ENCODE data around the gene ZNF496. TPM values are rescaled to one million over a fixed set of nuclear protein-coding genes. Genes with fewer than 3 reads are reported as not detected.
A peak's percentile ranks its signal among the peaks of the same experiment; 100 is the strongest.

Gene ZNF496
- total and polyA plus RNA-seq, 2 of the 4 experiments (the other 2 are of a cell fraction), result 11.7 to 16.2 TPM

GRCh38 chr1:247295746-247296145, 35.9 kb downstream of the ZNF496 start (continued):
- TF ChIP-seq RCOR1 (IDR thresholded peaks at IDR 0.05; ENCODE audit: insufficient replicate concordance, low read length) (no peak), POLR2A (IDR thresholded peaks at IDR 0.05; ENCODE audit: low read depth, low read length) (no peak), MAFK (IDR thresholded peaks at IDR 0.05; ENCODE audit: low read depth, low read length) (no peak), CHD1 (IDR thresholded peaks at IDR 0.05; ENCODE audit: low read depth, low read length) (no peak), NFE2L2 (IDR thresholded peaks at IDR 0.05; ENCODE audit: low read depth, low read length) (no peak), CEBPB (IDR thresholded peaks at IDR 0.05; ENCODE audit: low read depth, low read length) (no peak)

- peaks cover 18% of the 10 kb centered on the region for H3K36me3 ChIP-seq (ENCODE audit: control insufficient read depth, insufficient read depth, low read length)
- H3K9me1 ChIP-seq (ENCODE audit: insufficient read depth, low read length), result peaks cover 8% of the 10 kb centered on the region; the same call in 1 of the 2 replicates
- H3K79me1 ChIP-seq (ENCODE audit: low read depth in 1 of 2, low read length in 2 of 2), result no peaks in the 10 kb centered on the region
- ChIA-PET POLR2A (ENCODE audit: unreplicated experiment) (no interaction called here), CTCF (no interaction called here)
- no peak overlapping the region for H2AK5ac ChIP-seq (ENCODE audit: low read depth, low read length)
- DNase-seq (peak; percentile 58), ATAC-seq (ENCODE audit: low read depth) (peak; percentile 35)
- intact Hi-C loops (cut with micrococcal nuclease), result loop anchor here (10.0 kb wide), 1 partner anchor 190 kb away; the partner anchor contains the start of gene ZNF669
- no TSS peak for BruUV-seq (replicated peaks)
- H3K4ac ChIP-seq (ENCODE audit: low read depth, low read length), result no peak overlapping the region
- no peak overlapping the region for H2BK120ac ChIP-seq (ENCODE audit: low read depth, low read length)
- no peak overlapping the region for H3K18ac ChIP-seq (ENCODE audit: low read depth, low read length)
- H3K27ac ChIP-seq (ENCODE audit: insufficient read depth, low read length), result no peak overlapping the region
- H4K5ac ChIP-seq (ENCODE audit: low read depth, low read length), result no peak overlapping the region
- dilution Hi-C loops (cut with HindIII; ENCODE audit: low sequenced_read_pairs, unreplicated experiment), result no loop called here
- no peak overlapping the region for H3K56ac ChIP-seq (ENCODE audit: extremely low read depth, insufficient read depth, low read length)
- TF ChIP-seq USF2 (IDR thresholded peaks at IDR 0.05; ENCODE audit: low read depth, low read length) (no peak), MAFK (IDR thresholded peaks at IDR 0.05; ENCODE audit: low read depth, low read length) (no peak), NFE2L2 (IDR thresholded peaks at IDR 0.05; ENCODE audit: low read depth, low read length) (no peak), RCOR1 (IDR thresholded peaks at IDR 0.05; ENCODE audit: insufficient replicate concordance, low read length) (no peak), RAD21 (IDR thresholded peaks at IDR 0.05; ENCODE audit: low read length) (no peak), MXI1 (IDR thresholded peaks at IDR 0.05; ENCODE audit: borderline replicate concordance, low read depth, low read length) (no peak), FOS (IDR thresholded peaks at IDR 0.05; ENCODE audit: low read depth, low read length) (no peak), MAZ (IDR thresholded peaks at IDR 0.05; ENCODE audit: borderline replicate concordance, low read depth, low read length) (no peak), CEBPB (IDR thresholded peaks at IDR 0.05; ENCODE audit: low read depth, low read length) (no peak), POLR2A (IDR thresholded peaks at IDR 0.05; ENCODE audit: low read depth, low read length) (no peak), RFX5 (IDR thresholded peaks at IDR 0.05; ENCODE audit: low read depth, low read length) (no peak), BHLHE40 (IDR thresholded peaks at IDR 0.05; ENCODE audit: low read depth, low read length) (no peak)
- H3K4me1 ChIP-seq (ENCODE audit: control insufficient read depth, insufficient read depth, low read length), result peaks cover 10% of the 10 kb centered on the region
- no peak overlapping the region for H4K91ac ChIP-seq (ENCODE audit: insufficient read depth, low read depth, low read length)
- no peak overlapping the region for H2BK5ac ChIP-seq (ENCODE audit: low read depth, low read length, poor library complexity, severe bottlenecking)
- 0 out of 2 replicates have a peak overlapping the region, but pooled peaks have one; percentile 55 for H2BK20ac ChIP-seq (ENCODE audit: low read depth, low read length)
- H3K14ac ChIP-seq (replicated peaks; ENCODE audit: low read depth, low read length), result peak overlapping the region; percentile 19; the same call in 1 of the 2 replicates
- no peak overlapping the region for H2AFZ ChIP-seq (replicated peaks; ENCODE audit: low read length, poor library complexity)
- H2BK15ac ChIP-seq (ENCODE audit: low read depth, low read length), result no peak overlapping the region
- no peak overlapping the region for H2AK9ac ChIP-seq (replicated peaks; ENCODE audit: low read depth, low read length, poor library complexity)
- no peak overlapping the region for H3K9ac ChIP-seq (ENCODE audit: low read depth, low read length)
- peaks cover 4% of the 10 kb centered on the region; the same call in 1 of the 2 replicates for H4K20me1 ChIP-seq (ENCODE audit: insufficient read depth, low read length)
- no peak overlapping the region for H4K8ac ChIP-seq (ENCODE audit: low read depth in 2 of 2, low read length in 2 of 2)
- no peak overlapping the region for H3K23ac ChIP-seq (ENCODE audit: low read depth, low read length)
- no peaks in the 10 kb centered on the region for H3K27me3 ChIP-seq (ENCODE audit: control insufficient read depth, insufficient read depth, low read length)
- in situ Hi-C loops (cut with MboI; ENCODE audit: low sequenced_read_pairs), result no loop called here
- H3K4me2 ChIP-seq (ENCODE audit: low read depth, low read length), result no peak overlapping the region
- H3K4me3 ChIP-seq (ENCODE audit: insufficient read depth, low read depth, low read length), result no peak overlapping the region
- H3K9me3 ChIP-seq (ENCODE audit: control insufficient read depth, insufficient read depth, low read length), result no peaks in the 10 kb centered on the region
- WGBS, 2 experiments (ENCODE audit: extremely low coverage in 2 of 2, insufficient read length in 1 of 2), result 50% methylated on average over 1 of the region's 6 CpGs; no CpG with 5 or more reads in 1 of the 2 experiments
Measured at GRCh38 chr1:247295274-247295684, 36.4 kb downstream of the ZNF496 start.
